Right lobe of liver (tissue), 6 donors: ENCODE measurements around the gene LCE3E. TPM values are rescaled to one million over a fixed set of nuclear protein-coding genes. Genes with fewer than 3 reads are reported as not detected.
"Not testable (repeated sequence)": the region's sequence is repeated elsewhere in the genome, so short reads cannot be mapped to it uniquely, and the experiment has no call there.

Experiments
- ATAC-seq, 4 donors: fragments of 200-7000 bp; cut with Tn5 transposase; one replicate each; pipeline ENCODE4 v1.9.1; 2020; ENCODE audit warnings: mild to moderate bottlenecking in 4 of 4, moderate library complexity in 4 of 4
- DNase-seq, 3 donors: peaks; one replicate each; pipeline ENCODE4 v3.0.0-alpha.2; 2020
- H3K27ac ChIP-seq, 3 donors: fragments of 200-600 bp; one replicate each; pipeline ENCODE4 v1.8.0; 2022
- H3K27me3 ChIP-seq, 2 donors: fragments of 200-600 bp; one replicate each; pipeline ENCODE4 v1.8.0; 2022
- H3K36me3 ChIP-seq, 4 donors: fragments of 200-600 bp; sonication (generic) in 1 of 4; one replicate each; pipeline versions ENCODE4 v1.5.1 to v1.8.0; 2017 to 2022; ENCODE audit warnings: control low read depth in 1 of 4
- H3K4me1 ChIP-seq, 4 donors: fragments of 200-600 bp; sonication (generic) in 1 of 4; one replicate each; pipeline versions ENCODE4 v1.5.1 to v1.8.0; 2017 to 2022; ENCODE audit warnings: control low read depth in 1 of 4
- H3K4me3 ChIP-seq, 3 donors: fragments of 200-600 bp; one replicate each; pipeline ENCODE4 v1.8.0; 2022
- H3K9me3 ChIP-seq, 4 donors: fragments of 200-600 bp; sonication (generic) in 1 of 4; one replicate each; pipeline versions ENCODE4 v1.5.1 to v1.8.0; 2017 to 2022; ENCODE audit warnings: control low read depth in 1 of 4
- CTCF ChIP-seq, 4 donors: fragments of 200-600 bp in 3 of 4; fragments of 450-650 bp in 1 of 4; IDR thresholded peaks; one replicate each; pipeline versions ENCODE4 v1.5.1 to v1.8.0; 2016 to 2022; ENCODE audit warnings: antibody characterized with exemption in 4 of 4, mild to moderate bottlenecking in 2 of 4
- POLR2A ChIP-seq: fragments of 450-650 bp; IDR thresholded peaks from one replicate; pipeline ENCODE4 v1.6.1; 2017; ENCODE audit warnings: antibody characterized with exemption, mild to moderate bottlenecking
- WGBS: methylation state at CpG from one replicate; pipeline ENCODE4 v1.1.6; 2018; ENCODE audit warnings: low coverage, low lambda C conversion rate; ENCODE audit not compliant: insufficient coverage; ENCODE audit errors: missing lambda C conversion rate; 5-methylcytosine and 5-hydroxymethylcytosine counted together
- intact Hi-C, 2 donors: fragments of 100-400 bp; cut with DNase I; formaldehyde crosslinking; loops; one replicate each; pipeline versions ENCODE4 v1.11.2 to v1.14.1; 2022
- total RNA-seq, 6 experiments: library from RNA; depleted of rRNA in 2 of 6; stranded (reverse); fragments of >200 nt in 2 of 6; fragmentation: NEBNext Ultra II Directional in 3 of 6; extraction: Animal tissue kit (Norgen Biotek cat#: 25700) in 3 of 6; gene quantifications; one replicate each; pipeline versions ENCODE4 v1.1.0 to v1.2.4, GENCODE V29; 2016 to 2023
- donor health status: DM: no; HTN: yes; CAD: no.
- donor health status: DM: no; HTN: no; CAD: no.
- donor health status: DM: no; HTN: no; CAD: no.
- donor health status: DM: no; HTN: yes; CAD: no.
- donor health status: DM: no; HTN: yes; CAD: no.

The LCE3E gene
- total RNA-seq, 6 experiments from 2014 or later, result not detected

GRCh38 chr1:152582647-152583046, 16.1 kb upstream of the LCE3E start:
- Histone ChIP-seq H3K9me3 (no peaks in the 10 kb centered on the region), H3K36me3 (no peaks in the 10 kb centered on the region), H3K27me3 (no peaks in the 10 kb centered on the region), H3K27ac (no peak overlapping the region), H3K4me3 (no peak overlapping the region), H3K4me1 (no peaks in the 10 kb centered on the region)
- TF ChIP-seq CTCF (IDR thresholded peaks at IDR 0.05), result no peak
- no peak for TF ChIP-seq POLR2A
- WGBS, result 67% methylated on average over 1 of the region's 1 CpG
- intact Hi-C loops, result no loop called here
- no peak for DNase-seq
- no peak for ATAC-seq

GRCh38 chr1:152580433-152580832, 13.9 kb upstream of the LCE3E start, which contains the start of gene LCE3D:
LCE3D (minus strand) TSS chr1:152580516; CDS start chr1:152579936, 580 bp downstream.
- Histone ChIP-seq H3K36me3 (no peaks in the 10 kb centered on the region), H3K4me1 (no peaks in the 10 kb centered on the region), H3K4me3 (no peak within 1 kb of the TSS), H3K9me3 (no peaks in the 10 kb centered on the region), H3K27me3 (no peaks in the 10 kb centered on the region), H3K27ac (no peak within 1 kb of the TSS)
- ATAC-seq (no peak), DNase-seq (no peak)
- TF ChIP-seq POLR2A (no peak), CTCF (IDR thresholded peaks at IDR 0.05) (no peak)
- WGBS, result 20% methylated on average over 1 of the region's 4 CpGs
- intact Hi-C loops, result no loop called here

GRCh38 chr1:152579526-152579925, 12.9 kb upstream of the LCE3E start:
- WGBS, result 48% methylated on average over 4 of the region's 9 CpGs
- H3K4me3 ChIP-seq, H3K36me3 ChIP-seq, H3K27ac ChIP-seq, H3K9me3 ChIP-seq, ATAC-seq, intact Hi-C loops, H3K4me1 ChIP-seq, DNase-seq, H3K27me3 ChIP-seq: not testable (repeated sequence)

- H3K36me3 ChIP-seq, result no peaks in the 10 kb centered on the region
- DNase-seq (no peak), ATAC-seq (no peak)
- 60% methylated on average over 2 of the region's 2 CpGs for WGBS
- H3K4me1 ChIP-seq, result no peaks in the 10 kb centered on the region
- no peaks in the 10 kb centered on the region for H3K27me3 ChIP-seq
- H3K4me3 ChIP-seq, result no peak overlapping the region
- H3K27ac ChIP-seq, result no peak overlapping the region
- H3K9me3 ChIP-seq, result no peaks in the 10 kb centered on the region
- no peak for TF ChIP-seq POLR2A
- no peak for TF ChIP-seq CTCF (IDR thresholded peaks at IDR 0.05)
- intact Hi-C loops, result no loop called here
These were observed 10.6 kb upstream of the LCE3E start for GRCh38 chr1:152577168-152577567.

GRCh38 chr1:152565535-152566215, 905 bp downstream of the LCE3E start:
- intact Hi-C loops, result no loop called here
- DNase-seq (no peak), ATAC-seq (no peak)
- Histone ChIP-seq H3K9me3 (peaks cover 0 to 6% (median 0%) of the 10 kb centered on the region in 4 donors), H3K36me3 (no peaks in the 10 kb centered on the region), H3K27ac (no peak overlapping the region), H3K27me3 (no peaks in the 10 kb centered on the region), H3K4me3 (no peak overlapping the region), H3K4me1 (no peaks in the 10 kb centered on the region)
- WGBS, result 59% methylated on average over 5 of the region's 14 CpGs
- no peak for TF ChIP-seq CTCF (IDR thresholded peaks at IDR 0.05)
